ENCODE results near the gene GATM. TPM values are rescaled to one million over a fixed set of nuclear protein-coding genes. Genes with fewer than 3 reads are reported as not detected.

GATM gene
- total RNA-seq, 2 experiments from 2014 or later, result 0.55 to 0.70 TPM

DNA sequence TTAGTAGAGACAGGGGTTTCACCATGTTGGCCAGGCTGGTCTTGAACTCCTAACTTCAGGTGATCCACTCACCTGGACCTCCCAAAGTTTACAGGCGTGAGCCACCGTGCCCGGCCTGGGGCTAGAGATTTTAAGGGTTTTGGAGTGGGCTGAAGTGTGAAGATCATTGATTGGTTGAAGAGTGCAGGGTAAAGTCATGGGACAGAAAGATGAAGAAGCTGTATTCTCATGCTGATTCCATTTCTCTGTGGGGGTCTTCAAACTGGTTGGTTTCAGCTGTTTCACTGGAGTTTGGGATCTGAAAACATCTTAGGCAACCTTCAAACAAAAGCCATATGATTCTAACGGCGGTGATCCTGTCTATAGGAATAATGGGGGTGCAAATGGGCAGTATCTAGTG is 52.1 kb downstream of the GATM start:
- TF ChIP-seq, protein P1, sequence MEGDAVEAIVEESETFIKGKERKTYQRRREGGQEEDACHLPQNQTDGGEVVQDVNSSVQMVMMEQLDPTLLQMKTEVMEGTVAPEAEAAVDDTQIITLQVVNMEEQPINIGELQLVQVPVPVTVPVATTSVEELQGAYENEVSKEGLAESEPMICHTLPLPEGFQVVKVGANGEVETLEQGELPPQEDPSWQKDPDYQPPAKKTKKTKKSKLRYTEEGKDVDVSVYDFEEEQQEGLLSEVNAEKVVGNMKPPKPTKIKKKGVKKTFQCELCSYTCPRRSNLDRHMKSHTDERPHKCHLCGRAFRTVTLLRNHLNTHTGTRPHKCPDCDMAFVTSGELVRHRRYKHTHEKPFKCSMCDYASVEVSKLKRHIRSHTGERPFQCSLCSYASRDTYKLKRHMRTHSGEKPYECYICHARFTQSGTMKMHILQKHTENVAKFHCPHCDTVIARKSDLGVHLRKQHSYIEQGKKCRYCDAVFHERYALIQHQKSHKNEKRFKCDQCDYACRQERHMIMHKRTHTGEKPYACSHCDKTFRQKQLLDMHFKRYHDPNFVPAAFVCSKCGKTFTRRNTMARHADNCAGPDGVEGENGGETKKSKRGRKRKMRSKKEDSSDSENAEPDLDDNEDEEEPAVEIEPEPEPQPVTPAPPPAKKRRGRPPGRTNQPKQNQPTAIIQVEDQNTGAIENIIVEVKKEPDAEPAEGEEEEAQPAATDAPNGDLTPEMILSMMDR (IDR thresholded peaks at IDR 0.05), result no peak
- Histone ChIP-seq H3K4me1 (ENCODE audit: insufficient read depth, low read length) (no peaks in the 10 kb centered on the region), H3K27ac (ENCODE audit: low read depth in 1 of 2, low read length in 2 of 2) (no peak overlapping the region), H3K4me3 (ENCODE audit: low read length) (no peak overlapping the region), H3K36me3 (ENCODE audit: insufficient read depth, low read length) (no peaks in the 10 kb centered on the region), H3K27me3 (ENCODE audit: control insufficient read depth in 1 of 2, insufficient read depth in 2 of 2, low read length in 2 of 2) (peaks cover 2 to 11% of the 10 kb centered on the region in 2 experiments), H3K9me3 (ENCODE audit: control insufficient read depth in 1 of 2, insufficient read depth in 1 of 2, low read length in 2 of 2) (no peaks in the 10 kb centered on the region)
- intact Hi-C loops (cut with DNase I, micrococcal nuclease), result no loop called here
- Mint-ChIP-seq H3K27me3 (peaks cover 30% of the 10 kb centered on the region), H3K4me1 (ENCODE audit: low read depth) (no peaks in the 10 kb centered on the region), H3K36me3 (ENCODE audit: low read depth) (no peaks in the 10 kb centered on the region), H3K9me3 (no peaks in the 10 kb centered on the region), H3K4me3 (no peak overlapping the region), H3K27ac (no peak overlapping the region)
- ChIA-PET CTCF (no interaction called here), POLR2A (no interaction called here)
- DNase-seq (no peak), ATAC-seq (ENCODE audit: poor library complexity) (no peak)

DNA sequence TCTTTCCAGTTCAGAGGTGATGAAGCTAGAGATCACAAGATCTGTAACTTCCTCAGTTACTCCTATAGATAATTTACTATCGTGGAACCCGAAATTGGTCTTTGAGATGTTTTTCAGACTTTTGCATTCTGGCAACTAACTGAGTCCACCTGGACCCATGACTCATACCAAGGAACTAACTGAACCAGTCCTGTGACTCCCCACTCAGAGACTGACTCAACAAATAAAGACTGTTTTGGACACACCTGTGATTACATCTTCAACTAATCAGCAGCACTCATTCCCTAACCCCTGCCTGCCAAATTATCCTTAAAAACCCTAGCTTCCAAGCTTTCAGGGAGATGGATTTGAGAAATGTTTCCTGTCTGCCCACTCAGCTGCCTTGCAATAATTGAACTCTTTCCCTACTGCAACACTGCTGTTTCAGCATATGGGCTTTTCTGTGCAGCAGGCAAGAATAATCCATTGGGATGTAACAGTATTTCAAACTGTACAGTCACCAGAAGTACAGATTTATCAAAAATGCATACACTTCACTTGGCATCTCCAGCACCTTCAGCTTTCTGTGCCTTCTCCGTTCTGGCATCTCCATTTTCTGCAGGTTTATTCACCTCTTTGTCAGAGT is 57.7 kb downstream of the GATM start:
- Histone ChIP-seq H3K4me1 (ENCODE audit: insufficient read depth, low read length) (no peaks in the 10 kb centered on the region), H3K27ac (ENCODE audit: low read depth in 1 of 2, low read length in 2 of 2) (no peak overlapping the region), H3K27me3 (ENCODE audit: control insufficient read depth in 1 of 2, insufficient read depth in 2 of 2, low read length in 2 of 2) (peaks cover 4 to 14% of the 10 kb centered on the region in 2 experiments), H3K9me3 (ENCODE audit: control insufficient read depth in 1 of 2, insufficient read depth in 1 of 2, low read length in 2 of 2) (no peaks in the 10 kb centered on the region), H3K36me3 (ENCODE audit: insufficient read depth, low read length) (no peaks in the 10 kb centered on the region), H3K4me3 (ENCODE audit: low read length) (no peak overlapping the region)
- CTCF ChIA-PET, result no interaction called here
- Mint-ChIP-seq H3K4me1 (ENCODE audit: low read depth) (no peaks in the 10 kb centered on the region), H3K36me3 (ENCODE audit: low read depth) (no peaks in the 10 kb centered on the region), H3K27ac (no peak overlapping the region), H3K27me3 (peaks cover 36% of the 10 kb centered on the region), H3K9me3 (no peaks in the 10 kb centered on the region), H3K4me3 (no peak overlapping the region)
- ATAC-seq (ENCODE audit: poor library complexity), result no peak
- POLR2A ChIA-PET, result no interaction called here
- no peak for DNase-seq
- intact Hi-C loops (cut with DNase I, micrococcal nuclease), result no loop called here
- TF ChIP-seq, protein P1 (IDR thresholded peaks at IDR 0.05), result no peak

DNA sequence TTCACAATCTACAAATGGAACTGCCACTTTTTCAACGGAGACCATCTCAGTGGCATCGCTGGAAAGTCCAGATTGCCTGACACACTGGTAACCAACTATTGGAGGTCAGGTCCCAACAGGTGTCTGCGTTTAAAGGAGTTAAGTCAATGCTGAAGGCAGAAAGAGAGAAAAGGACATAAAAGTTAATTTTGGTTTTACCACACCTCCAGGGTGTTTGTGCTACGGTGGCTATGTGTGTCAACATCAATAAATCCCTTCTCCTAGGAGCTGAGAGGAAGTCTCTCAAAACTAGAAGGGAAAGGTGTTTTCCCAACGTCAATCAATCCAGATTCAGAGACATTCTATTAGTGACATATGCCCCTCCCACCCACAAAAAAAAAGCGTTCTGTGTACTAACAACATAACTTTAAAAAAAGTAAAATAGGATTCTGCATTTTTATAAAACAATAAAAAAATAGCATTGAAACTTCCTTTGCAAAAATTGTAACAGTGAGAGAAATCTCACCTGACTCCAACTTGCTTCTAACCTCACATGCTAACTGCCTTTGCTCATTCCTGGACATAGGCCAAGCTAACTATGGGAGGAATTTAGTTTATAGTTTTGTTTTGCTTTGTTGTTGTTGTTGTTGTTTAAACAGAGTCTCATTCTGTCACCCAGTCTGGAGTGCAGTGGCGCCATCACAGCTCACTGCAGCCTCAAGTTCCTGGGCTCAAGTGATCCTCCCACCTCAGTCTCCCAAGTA is 58.7 kb downstream of the GATM start:
- H3K9me3 ChIP-seq (ENCODE audit: control insufficient read depth in 1 of 2, insufficient read depth in 1 of 2, low read length in 2 of 2), result no peaks in the 10 kb centered on the region
- Mint-ChIP-seq H3K4me1 (ENCODE audit: low read depth) (no peaks in the 10 kb centered on the region), H3K36me3 (ENCODE audit: low read depth) (no peaks in the 10 kb centered on the region), H3K27me3 (peaks cover 36% of the 10 kb centered on the region), H3K4me3 (no peak overlapping the region), H3K27ac (no peak overlapping the region), H3K9me3 (no peaks in the 10 kb centered on the region)
- no peak for ATAC-seq (ENCODE audit: poor library complexity)
- intact Hi-C loops (cut with DNase I, micrococcal nuclease), result no loop called here
- no peak overlapping the region for H3K4me3 ChIP-seq (ENCODE audit: low read length)
- ChIA-PET CTCF (no interaction called here), POLR2A (no interaction called here)
- H3K36me3 ChIP-seq (ENCODE audit: insufficient read depth, low read length), result no peaks in the 10 kb centered on the region
- H3K27ac ChIP-seq (ENCODE audit: low read depth in 1 of 2, low read length in 2 of 2), result no peak overlapping the region
- peaks cover 4 to 16% of the 10 kb centered on the region in 2 experiments for H3K27me3 ChIP-seq (ENCODE audit: control insufficient read depth in 1 of 2, insufficient read depth in 2 of 2, low read length in 2 of 2)
- TF ChIP-seq, protein P1 (IDR thresholded peaks at IDR 0.05), result no peak
- H3K4me1 ChIP-seq (ENCODE audit: insufficient read depth, low read length), result no peaks in the 10 kb centered on the region
- no peak for DNase-seq
